GM18520 (cell line): ENCODE results near the gene RBM12.
"Not testable (repeated sequence)": the region's sequence is repeated elsewhere in the genome, so short reads cannot be mapped to it uniquely, and the experiment has no call there.

Experiments
- ATAC-seq: cut with Tn5 transposase; IDR thresholded peaks from one replicate; pipeline ENCODE4 v1.9.1; 2021; ENCODE audit not compliant: unreplicated experiment

The RBM12 gene

GRCh38 chr20:35664466-35665206, at the start of gene RBM12, which contains the start of gene CPNE1:
Gene RBM12, minus strand, starts transcription at chr20:35664900. Its CDS starts 9,578 bp downstream, at chr20:35655322.
Gene CPNE1, minus strand, starts transcription at chr20:35664900. Its CDS starts 31,977 bp downstream, at chr20:35632923.
- peak; percentile 50 for ATAC-seq

- ATAC-seq = no peak
Measured at GRCh38 chr20:35714127-35714526, 49.4 kb upstream of the RBM12 start.

GRCh38 chr20:35713120-35713519, 48.4 kb upstream of the RBM12 start:
- ATAC-seq = not testable (repeated sequence)

- ATAC-seq = no peak
Measured at GRCh38 chr20:35711588-35712209, 47.0 kb upstream of the RBM12 start.

- no peak for ATAC-seq
Measured at GRCh38 chr20:35710884-35711587, 46.3 kb upstream of the RBM12 start.

- ATAC-seq = no peak
Measured at GRCh38 chr20:35710039-35710438, 45.3 kb upstream of the RBM12 start.

GRCh38 chr20:35709259-35709658, 44.6 kb upstream of the RBM12 start:
- no peak for ATAC-seq

GRCh38 chr20:35708502-35708901, 43.8 kb upstream of the RBM12 start:
- no peak for ATAC-seq

- not testable (repeated sequence) for ATAC-seq
Measured at GRCh38 chr20:35706591-35707529, 42.2 kb upstream of the RBM12 start.

- ATAC-seq = not testable (repeated sequence)
Measured at GRCh38 chr20:35705894-35706293, 41.2 kb upstream of the RBM12 start.

GRCh38 chr20:35704514-35705261, 40.0 kb upstream of the RBM12 start:
- no peak for ATAC-seq

- ATAC-seq = no peak
Measured at GRCh38 chr20:35702824-35703695, 38.4 kb upstream of the RBM12 start.

GRCh38 chr20:35702051-35702823, 37.5 kb upstream of the RBM12 start:
- ATAC-seq = no peak

- no peak for ATAC-seq
Measured at GRCh38 chr20:35700625-35701148, 36.0 kb upstream of the RBM12 start.

GRCh38 chr20:35699957-35700624, 35.4 kb upstream of the RBM12 start:
- no peak for ATAC-seq

- ATAC-seq = peak; percentile 81
Measured at GRCh38 chr20:35699127-35699956, 34.6 kb upstream of the RBM12 start, which contains the start of the genes NFS1 and ROMO1. Gene NFS1, minus strand, starts transcription at chr20:35699352. Its CDS starts 64 bp downstream, at chr20:35699288. Gene ROMO1, plus strand, starts transcription at chr20:35699405. Its CDS starts 228 bp downstream, at chr20:35699633.
